Measurements from ENCODE around the gene C19orf18. TPM values are rescaled to one million over a fixed set of nuclear protein-coding genes. Genes with fewer than 3 reads are reported as not detected.
"Not testable (repeated sequence)": the region's sequence is repeated elsewhere in the genome, so short reads cannot be mapped to it uniquely, and the experiment has no call there.

Gene C19orf18
- polyA plus RNA-seq, 1 experiment = 0.27 TPM

GRCh38 chr19:57916168-57916995 is 58.0 kb downstream of the C19orf18 start, which contains the start of gene ZNF417:
Gene ZNF417 (minus strand): TSS chr19:57916592. CDS start chr19:57916411, 181 bp downstream.
- Histone ChIP-seq H3K4me3 (ENCODE audit: low read depth, low read length) (peak within 1 kb of the TSS; percentile 79), H3K9me3 (ENCODE audit: control insufficient read depth, insufficient read depth, low read length) (peaks cover 19% of the 10 kb centered on the region), H3K27ac (ENCODE audit: low read depth, low read length) (peak within 1 kb of the TSS; percentile 57)
- DNase-seq (ENCODE audit: low read depth, low spot score) = peak; percentile 88
- POLR2A ChIA-PET = interaction anchor here (0.6 to 1.1 kb wide), 7 partner anchors 19 to 511 kb away, joined by 3 to 11 read pairs (median 4); partner anchors contain the start of genes ZNF418, ZNF586 and ZNF606
- not testable (repeated sequence) for H3K27me3 ChIP-seq (ENCODE audit: control insufficient read depth, insufficient read depth, low read length)
- peak; percentile 47 for TF ChIP-seq CTCF (IDR thresholded peaks at IDR 0.05; ENCODE audit: low read depth, low read length)
- CTCF ChIA-PET = interaction anchor here (0.7 to 2.6 kb wide), 5 partner anchors 9 to 483 kb away, joined by 3 to 7 read pairs (median 4); partner anchors contain the start of gene ZNF418

GRCh38 chr19:57914531-57914930 is 59.8 kb downstream of the C19orf18 start:
- no peak for TF ChIP-seq CTCF (IDR thresholded peaks at IDR 0.05; ENCODE audit: low read depth, low read length)
- POLR2A ChIA-PET = no interaction called here
- CTCF ChIA-PET = interaction anchor here (0.6 to 1.4 kb wide), 2 partner anchors 11 to 314 kb away, joined by 3 to 5 read pairs; partner anchors contain the start of gene ZNF544

More at GRCh38 chr19:57914531-57914930, 59.8 kb downstream of the C19orf18 start:
- Histone ChIP-seq H3K4me3 (ENCODE audit: low read depth, low read length) (no peak overlapping the region), H3K27ac (ENCODE audit: low read depth, low read length) (no peak overlapping the region), H3K9me3 (ENCODE audit: control insufficient read depth, insufficient read depth, low read length) (peaks cover 20% of the 10 kb centered on the region), H3K27me3 (ENCODE audit: control insufficient read depth, insufficient read depth, low read length) (no peaks in the 10 kb centered on the region)
- DNase-seq (ENCODE audit: low read depth, low spot score) = no peak

Other genes with a start within 250 kb of the C19orf18 start
- 7.2 and 7.8 TPM in 2 replicates for gene ZNF671, start 246.9 kb downstream of the C19orf18 start, polyA plus RNA-seq (2011; rRNA removed)
- 9.7 and 10.5 TPM in 2 replicates for gene ZNF776, start 227.7 kb downstream of the C19orf18 start, polyA plus RNA-seq (2011; rRNA removed)
- gene ZNF586, start 204.9 kb downstream of the C19orf18 start, polyA plus RNA-seq (2011; rRNA removed) = 7.5 and 9.8 TPM in 2 replicates
- 2.8 and 2.9 TPM in 2 replicates for gene ZNF552, start 159.6 kb downstream of the C19orf18 start, polyA plus RNA-seq (2011; rRNA removed)
- gene ZNF587B, start 144.2 kb downstream of the C19orf18 start, polyA plus RNA-seq (2011; rRNA removed) = 5.7 TPM in 2 replicates
- 15.7 and 18.3 TPM in 2 replicates for gene ZNF587, start 124.7 kb downstream of the C19orf18 start, polyA plus RNA-seq (2011; rRNA removed)
- gene ZNF814, start 85.5 kb downstream of the C19orf18 start, polyA plus RNA-seq (2011; rRNA removed) = 5.4 and 5.6 TPM in 2 replicates
- 6.2 and 8.4 TPM in 2 replicates for gene ZNF417, start 57.9 kb downstream of the C19orf18 start, polyA plus RNA-seq (2011; rRNA removed)
- 2.7 and 3.1 TPM in 2 replicates for gene ZNF418, start 39.1 kb downstream of the C19orf18 start, polyA plus RNA-seq (2011; rRNA removed)
- 3.6 and 4.6 TPM in 2 replicates for gene ZNF256, start 26.8 kb downstream of the C19orf18 start, polyA plus RNA-seq (2011; rRNA removed)
- gene ZNF606, start 28.3 kb upstream of the C19orf18 start, polyA plus RNA-seq (2011; rRNA removed) = 4.9 TPM in 2 replicates
- gene ZSCAN1, start 59.5 kb upstream of the C19orf18 start, polyA plus RNA-seq (2011; rRNA removed) = not detected in 2 replicates
- gene ZNF135, start 84.7 kb upstream of the C19orf18 start, polyA plus RNA-seq (2011; rRNA removed) = 6.4 and 6.6 TPM in 2 replicates
- gene ZSCAN18, start 123.7 kb upstream of the C19orf18 start, polyA plus RNA-seq (2011; rRNA removed) = 12.7 and 15.2 TPM in 2 replicates
- gene ZNF329, start 176.3 kb upstream of the C19orf18 start, polyA plus RNA-seq (2011; rRNA removed) = 9.5 and 10.2 TPM in 2 replicates
- gene ZNF274, start 208.5 kb upstream of the C19orf18 start, polyA plus RNA-seq (2011; rRNA removed) = 13.0 and 13.2 TPM in 2 replicates

Data from AG04450 (cell line).